ENCODE data around the gene AGPAT4.
"Not testable (repeated sequence)": the region's sequence is repeated elsewhere in the genome, so short reads cannot be mapped to it uniquely, and the experiment has no call there.

AGPAT4 gene

DNA sequence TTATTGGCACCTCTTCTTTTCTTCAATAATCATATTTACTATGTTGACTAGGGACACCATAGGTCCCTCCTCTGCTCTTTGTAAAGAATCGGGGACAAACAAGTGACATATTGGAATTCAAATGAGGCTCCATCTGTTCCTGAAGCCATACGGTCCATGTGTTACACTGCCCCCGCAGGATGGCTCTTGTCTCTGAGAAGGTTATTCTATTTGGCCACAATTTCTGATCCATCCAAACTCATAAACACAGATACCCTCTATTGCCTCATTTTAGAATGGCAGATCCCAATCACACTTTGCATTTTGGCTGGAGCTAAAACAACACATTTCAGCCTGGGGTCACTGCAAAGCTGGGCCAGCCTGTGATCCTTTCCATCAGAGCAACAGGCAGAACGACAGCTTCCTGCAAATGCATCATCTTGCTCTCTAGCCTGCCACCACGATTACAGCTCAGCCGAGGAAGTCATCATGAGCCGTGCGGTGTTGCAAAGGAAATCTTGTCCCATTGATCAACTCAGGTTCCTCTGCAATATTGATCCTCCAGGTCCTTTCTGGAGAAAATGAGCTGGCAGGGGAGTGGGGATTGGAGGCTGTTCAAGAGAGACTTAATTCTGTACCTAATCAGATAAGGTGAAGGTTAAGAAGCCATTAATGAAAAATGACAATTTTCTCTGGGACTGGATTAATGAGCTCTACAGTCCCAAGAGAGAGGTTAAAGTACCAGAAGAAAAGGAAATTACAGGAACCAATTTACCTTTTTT, 73.1 kb downstream of the AGPAT4 start:
- no peak for DNase-seq (ENCODE audit: low read depth in 3 of 3)

DNA sequence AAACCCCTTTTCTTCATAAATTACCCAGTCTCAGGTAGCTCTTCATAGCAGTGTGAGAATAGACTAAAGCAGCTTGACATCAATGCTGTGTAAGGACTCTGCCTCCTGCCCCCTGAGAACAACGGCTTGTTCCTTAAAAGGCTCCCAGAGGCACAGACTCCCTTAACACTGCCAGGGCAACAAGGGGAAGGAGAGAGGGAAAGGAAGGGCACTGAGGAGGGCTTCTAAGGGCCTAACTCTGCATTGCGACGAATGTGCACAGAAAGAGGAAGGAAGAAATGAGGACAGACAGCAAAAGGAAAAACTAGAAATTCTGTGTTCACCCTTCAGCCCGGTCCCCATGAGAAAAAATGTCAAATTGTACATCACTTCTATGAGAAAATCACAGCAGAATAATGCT, 74.0 kb downstream of the AGPAT4 start:
- DNase-seq (ENCODE audit: low read depth in 3 of 3): no peak

DNA sequence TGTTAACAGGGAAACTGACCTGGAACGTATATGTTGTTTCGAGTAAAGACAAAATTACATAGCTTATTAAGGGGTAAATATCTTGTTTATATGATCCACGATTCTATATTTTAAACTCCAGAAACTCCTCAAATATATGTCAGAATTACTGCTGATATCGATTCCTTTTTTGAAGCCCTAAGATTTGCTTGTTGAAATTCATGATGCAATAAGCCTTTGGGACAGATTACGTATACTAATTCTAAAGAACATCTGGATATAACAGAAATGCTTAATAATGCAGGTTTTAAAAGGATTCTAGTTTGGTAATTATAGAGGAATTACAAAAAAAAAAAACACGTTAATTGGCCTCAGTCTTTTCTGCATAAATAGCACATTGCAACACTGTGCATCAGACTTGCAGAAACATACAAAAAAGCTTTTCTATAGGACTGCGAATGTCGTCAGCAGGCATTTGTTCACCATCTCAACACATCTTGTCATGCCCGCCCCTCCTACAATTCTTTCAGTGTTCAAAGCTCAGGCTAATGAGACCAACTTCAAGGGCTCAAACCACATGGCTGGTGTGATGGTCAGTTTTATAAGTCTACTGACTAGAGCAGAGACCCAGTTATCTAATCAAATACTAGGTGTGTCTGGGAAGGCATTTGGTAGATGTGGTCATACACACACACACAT, 74.9 kb downstream of the AGPAT4 start:
- DNase-seq (ENCODE audit: low read depth in 3 of 3): no peak

DNA sequence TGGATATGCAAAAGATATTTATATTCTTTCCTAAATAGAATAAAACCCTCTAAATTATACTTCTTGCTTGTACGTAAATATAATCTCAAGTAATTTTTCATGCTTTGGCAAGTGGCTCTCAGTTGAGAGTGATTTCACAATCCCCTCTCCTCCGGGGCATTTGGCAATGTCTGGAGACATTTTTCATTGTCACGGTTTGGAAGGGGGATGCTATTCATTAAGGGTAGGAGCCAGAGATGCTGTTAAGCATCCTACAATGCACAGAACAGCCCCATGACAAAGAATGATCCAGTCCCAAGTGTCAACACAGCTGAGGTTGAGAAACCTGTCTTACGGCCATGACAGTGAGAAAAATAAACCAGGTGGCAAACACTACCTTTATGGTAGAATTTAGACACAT, 75.7 kb downstream of the AGPAT4 start:
- DNase-seq (ENCODE audit: low read depth in 3 of 3): no peak

DNA sequence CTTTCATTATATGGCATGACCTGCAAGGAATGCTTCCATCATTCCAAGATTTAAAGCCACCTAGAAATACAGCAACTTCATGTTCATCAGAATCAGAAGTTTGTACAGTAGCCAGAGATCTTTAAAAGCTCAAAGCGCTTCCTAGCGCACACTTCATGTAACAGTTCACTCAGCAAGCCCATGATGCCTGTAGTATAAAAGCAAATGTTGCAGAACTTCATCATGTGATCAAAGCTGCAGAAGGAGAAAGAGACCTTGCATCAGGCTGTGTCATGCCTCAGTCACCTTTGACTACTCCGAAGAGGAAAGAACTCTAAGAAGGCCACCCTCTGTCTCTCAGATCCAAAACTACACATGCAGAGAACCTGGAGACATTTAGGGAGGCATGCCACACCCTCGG, 78.5 kb downstream of the AGPAT4 start:
- DNase-seq (ENCODE audit: low read depth in 3 of 3): no peak

DNA sequence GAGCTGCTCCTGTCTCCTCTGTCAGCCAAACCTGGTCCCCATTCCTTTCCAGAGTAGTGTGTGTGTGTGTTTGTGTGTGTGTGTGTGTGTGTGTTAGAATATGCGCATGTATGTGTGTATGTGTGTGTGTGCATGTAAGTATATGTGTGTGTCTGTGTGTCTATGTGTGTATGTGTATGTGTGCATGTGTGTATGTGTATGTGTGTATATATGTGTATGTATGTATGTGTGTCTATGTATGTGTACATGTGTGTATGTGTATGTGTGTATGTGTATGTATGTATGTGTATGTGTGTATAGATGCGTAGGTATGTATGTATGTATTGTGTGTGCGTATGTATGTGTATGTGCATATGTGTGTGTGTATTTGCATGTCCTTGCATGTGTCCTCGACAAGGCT, 79.5 kb downstream of the AGPAT4 start:
- no peak for DNase-seq (ENCODE audit: low read depth in 3 of 3)

DNA sequence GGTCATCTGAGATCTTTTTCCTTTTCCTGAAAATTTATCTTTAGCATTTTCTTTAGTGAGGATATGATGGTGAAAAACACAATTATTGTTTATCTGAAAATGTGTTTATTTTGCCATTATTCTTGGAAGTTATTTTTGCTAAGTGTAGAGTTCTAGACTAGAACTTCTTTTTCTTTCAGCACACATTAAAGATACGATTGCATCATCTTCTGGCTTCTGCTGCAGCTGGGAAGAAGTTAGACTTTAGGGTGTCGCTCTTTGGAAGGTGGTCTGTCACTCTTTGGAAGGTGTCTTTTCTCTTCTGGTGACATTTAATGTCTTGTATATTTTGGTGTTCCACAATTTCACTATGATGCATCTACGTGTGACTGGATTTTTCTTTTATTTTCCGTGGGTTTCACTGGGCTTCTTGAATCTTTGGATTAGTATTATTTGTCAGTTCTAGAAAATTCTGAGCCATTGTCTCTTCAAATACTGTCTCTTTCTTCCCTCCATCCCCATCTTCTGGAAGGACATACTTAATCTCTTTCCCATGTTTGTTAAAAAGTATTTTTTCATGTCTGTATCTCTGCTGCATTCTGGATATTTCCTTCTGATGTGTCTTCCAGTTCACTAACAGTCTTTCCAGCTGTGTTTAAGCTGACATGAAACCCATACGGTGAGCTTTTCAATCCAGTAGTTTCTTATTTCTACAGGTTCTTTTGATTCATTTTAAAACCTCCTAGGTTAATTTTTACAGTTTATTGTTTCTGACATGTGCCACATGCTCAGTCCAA, 81.0 kb downstream of the AGPAT4 start:
- DNase-seq (ENCODE audit: low read depth in 3 of 3): no peak

DNA sequence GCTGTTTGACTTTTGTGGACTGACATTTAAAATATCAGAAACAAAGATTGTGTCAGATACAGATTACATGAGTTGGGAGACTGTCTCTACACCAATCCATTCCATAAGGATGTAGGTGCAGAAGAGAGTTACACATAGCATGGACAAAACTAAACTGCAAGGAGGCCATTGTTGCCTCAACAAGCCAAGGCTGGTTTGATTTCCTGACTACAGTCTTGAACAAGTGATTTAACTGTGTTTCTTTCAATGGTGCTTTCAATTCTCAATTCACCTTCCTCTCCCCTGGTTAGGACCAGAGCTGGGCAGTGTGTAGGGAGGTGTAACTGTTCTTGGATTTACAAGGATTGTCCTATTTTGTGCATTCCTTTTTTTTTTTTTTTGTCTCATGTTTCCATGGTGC, 82.2 kb downstream of the AGPAT4 start:
- no peak for DNase-seq (ENCODE audit: low read depth in 3 of 3)

DNA sequence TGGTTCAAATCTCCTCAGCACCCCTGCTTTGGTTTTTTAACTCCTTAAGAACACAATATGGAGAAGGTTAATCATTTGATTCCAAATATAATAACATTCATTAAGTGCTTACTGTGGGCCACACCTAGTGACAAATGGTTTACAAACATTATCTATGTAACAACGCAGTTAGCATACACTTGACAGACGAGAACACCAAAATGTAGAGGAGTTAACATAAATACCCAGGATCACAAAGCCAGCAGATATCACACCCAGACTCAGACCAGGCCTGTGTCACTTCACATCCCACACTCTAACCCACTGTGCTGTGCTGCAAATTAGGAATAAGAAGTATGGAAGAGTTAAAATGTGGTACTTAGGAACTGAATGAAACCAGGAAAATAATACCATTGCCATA, 82.9 kb downstream of the AGPAT4 start:
- DNase-seq (ENCODE audit: low read depth in 3 of 3): no peak

DNA sequence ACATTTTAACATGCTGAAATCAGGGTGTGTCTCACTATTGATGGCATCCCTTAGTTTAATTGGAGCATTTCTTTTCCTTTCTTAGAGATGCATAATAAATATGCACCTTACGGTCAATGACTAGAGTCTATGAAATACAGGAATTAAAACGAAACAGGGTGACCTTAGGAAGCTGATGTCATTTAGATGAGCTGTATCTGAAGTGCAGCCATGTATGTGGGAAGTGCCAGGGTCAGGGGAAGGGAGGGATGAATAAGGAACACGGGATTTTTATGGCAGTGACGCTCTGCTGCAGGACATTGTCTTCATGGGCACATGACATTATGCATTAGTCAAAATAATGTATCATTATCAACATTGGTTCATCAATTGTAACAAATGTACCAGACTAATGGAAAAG, 84.0 kb downstream of the AGPAT4 start:
- no peak for DNase-seq (ENCODE audit: low read depth in 3 of 3)

DNA sequence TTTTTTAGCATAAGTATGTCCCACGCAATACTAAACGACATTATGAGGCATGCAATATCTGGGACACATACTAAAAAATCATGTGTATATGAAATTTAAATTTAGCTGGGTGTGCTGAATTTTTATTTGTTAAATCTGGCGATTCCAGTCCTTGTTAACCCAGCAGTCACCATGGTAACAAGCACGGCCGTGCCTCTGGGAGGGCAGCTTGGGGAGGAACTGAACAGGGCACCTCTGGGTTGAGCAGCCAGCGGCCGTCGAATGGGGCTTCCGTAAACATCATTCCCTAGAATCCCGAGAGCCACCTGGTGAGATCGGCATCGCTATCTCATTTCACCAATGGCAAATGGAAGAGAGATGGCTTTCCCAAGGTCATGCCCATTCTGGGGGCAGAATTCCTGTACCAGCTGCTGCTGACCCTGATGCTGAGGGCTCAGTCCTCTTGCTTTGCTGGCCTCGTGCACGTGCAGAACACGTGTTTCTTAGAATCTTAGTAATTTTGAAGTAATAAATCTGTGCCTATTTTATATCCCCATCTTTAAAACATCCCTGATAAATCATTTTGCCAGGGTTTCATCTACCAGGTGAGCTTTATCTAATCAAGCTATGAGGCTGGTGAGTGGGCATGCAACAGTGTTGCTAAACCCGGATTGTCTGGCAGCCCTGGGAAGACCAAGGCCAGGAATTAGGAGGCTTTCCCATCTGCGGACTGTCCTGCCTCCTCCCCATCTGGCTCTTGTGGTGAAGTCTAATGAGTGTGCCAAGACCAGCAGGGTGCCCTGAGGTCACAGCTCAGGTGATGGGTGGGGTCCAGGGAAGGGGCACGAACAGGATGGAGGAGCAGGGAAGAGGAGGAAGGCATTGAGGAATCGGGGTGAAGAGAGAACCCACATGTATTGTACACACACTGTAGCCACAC, 85.1 kb downstream of the AGPAT4 start:
- no peak for DNase-seq (ENCODE audit: low read depth in 3 of 3)

DNA sequence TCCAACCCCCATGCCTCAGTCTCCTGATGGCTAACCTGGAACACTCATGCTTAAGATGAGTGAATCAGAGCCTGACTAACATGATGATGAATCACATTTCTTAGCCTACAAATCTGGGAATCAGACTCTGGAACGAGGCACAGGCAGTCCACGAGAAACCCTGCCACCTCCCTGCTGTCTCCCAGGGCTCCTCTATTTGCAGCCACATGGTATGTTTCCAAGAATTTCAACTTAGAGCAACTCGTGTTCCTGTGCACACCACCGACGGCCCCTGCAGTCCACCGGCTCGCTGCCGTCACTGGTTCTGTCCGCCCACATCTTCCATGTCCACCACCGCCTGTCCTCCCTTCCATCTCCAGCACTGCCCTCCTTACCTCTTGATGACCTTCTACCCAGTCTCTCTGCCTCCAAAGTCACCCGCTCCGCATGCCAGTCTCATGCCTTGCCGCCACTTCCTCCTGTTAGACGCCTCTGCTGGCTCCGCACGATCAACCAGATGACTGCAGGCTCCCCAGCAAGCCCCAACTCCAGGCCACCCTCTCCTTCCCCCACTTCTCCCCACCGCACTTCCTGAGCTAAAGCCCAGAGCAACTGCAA, 87.6 kb downstream of the AGPAT4 start:
- no peak for DNase-seq (ENCODE audit: low read depth in 3 of 3)

DNA sequence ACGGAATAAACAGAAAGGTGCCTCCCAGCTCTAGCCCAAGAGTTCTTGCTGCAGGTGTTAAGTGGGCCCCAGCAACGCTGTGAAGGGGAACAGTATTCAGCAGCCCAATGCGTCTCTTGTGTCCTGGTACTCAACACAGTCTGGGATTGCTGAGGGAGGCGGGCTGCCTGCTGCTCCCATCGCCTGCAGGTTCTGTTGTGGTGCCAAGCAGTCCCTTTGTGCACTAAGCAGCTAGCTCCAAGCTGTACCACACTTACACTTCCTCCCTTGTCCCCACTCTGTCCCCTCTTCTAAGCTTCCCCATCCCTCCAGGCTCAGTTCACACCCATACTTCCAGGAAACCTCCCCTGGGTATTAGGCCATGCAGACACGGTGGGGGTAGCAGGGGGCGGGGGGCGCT, 92.7 kb downstream of the AGPAT4 start:
- DNase-seq (ENCODE audit: low read depth in 3 of 3): no peak

DNA sequence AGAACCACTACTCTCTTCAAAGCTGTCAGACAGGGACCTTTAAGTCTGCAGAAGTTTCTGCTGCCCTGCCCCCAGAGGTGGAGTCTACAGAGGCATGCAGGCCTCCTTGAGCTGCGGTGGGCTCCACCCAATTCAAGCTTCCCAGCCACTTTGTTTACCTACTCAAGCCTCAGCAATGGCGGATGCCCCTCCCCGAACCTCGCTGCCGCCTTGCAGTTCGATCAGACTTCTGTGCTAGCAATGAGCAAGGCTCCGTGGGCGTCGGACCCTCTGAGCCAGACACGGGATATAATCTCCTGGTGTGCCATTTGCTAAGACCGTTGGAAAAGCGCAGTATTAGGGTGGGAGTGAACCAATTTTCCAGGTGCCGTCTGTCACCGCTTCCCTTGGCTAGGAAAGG, 95.7 kb downstream of the AGPAT4 start:
- not testable (repeated sequence) for DNase-seq (ENCODE audit: low read depth in 3 of 3)

DNA sequence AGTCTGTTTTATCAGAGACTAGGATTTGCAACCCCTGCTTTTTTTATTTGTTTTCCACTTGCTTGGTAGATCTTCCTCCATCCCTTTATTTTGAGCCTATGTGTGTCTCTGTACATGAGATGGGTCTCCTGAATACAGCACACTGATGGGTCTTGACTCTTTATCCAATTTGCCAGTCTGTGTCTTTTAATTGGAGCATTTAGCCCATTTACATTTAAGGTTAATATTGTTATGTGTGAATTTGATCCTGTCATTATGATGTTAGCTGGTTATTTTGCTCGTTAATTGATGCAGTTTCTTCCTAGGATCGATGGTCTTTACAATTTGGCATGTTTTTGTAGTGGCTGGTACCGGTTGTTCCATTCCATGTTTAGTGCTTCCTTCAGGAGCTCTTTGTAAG, 97.4 kb downstream of the AGPAT4 start:
- not testable (repeated sequence) for DNase-seq (ENCODE audit: low read depth in 3 of 3)

DNA sequence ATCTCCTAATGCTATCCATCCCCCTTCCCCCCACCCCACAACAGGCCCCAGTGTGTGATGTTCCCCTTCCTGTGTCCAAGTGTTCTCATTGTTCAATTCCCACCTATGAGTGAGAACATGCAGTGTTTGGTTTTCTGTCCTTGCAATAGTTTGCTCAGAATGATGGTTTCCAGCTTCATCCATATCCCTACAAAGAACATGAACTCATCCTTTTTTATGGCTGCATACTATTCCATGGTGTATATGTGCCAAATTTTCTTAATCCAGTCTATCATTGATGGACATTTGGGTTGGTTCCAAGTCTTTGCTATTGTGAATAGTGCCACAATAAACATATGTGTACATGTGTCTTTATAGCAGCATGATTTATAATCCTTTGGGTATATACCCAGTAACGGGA, 101.1 kb downstream of the AGPAT4 start:
- DNase-seq (ENCODE audit: low read depth in 3 of 3): not testable (repeated sequence)

DNA sequence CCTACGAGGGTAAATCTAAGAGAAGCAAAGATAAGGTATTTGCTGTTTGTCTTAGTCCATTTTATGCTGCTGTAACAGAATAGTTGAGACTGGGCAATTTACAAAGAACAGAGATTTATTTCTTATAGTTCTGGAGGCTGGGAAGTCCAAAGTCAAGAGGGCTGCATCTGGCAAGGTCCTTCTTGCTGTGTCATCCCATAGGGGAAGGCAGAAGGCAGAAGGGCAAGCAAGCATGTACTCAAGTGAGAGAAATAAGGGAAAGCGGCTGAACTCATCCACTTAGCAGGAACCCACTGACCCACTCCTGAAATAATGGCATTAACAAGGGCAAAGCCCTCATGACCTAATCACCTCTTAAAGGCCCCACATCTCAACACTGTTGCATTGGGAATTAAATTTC, 102.7 kb downstream of the AGPAT4 start:
- no peak for DNase-seq (ENCODE audit: low read depth in 3 of 3)

DNA sequence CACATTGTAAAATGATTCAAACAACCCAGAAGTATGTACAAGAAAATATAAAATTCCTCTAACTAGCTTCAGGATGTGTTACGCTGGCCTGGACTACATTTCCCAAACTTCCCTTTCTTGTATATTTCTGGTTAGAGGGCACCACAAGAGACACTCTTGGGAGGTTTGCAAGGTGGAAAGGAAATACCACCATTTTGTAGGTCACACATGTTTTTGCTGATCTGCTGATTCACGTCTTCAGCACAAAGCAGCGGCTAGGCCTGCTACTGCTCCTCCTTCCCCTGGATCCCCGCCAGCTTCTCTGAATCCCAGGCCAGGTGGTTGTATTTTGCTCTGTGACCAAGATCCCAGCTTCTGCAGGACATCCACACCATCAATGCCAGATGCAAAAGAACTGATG, 104.2 kb downstream of the AGPAT4 start:
- no peak for DNase-seq (ENCODE audit: low read depth in 3 of 3)

DNA sequence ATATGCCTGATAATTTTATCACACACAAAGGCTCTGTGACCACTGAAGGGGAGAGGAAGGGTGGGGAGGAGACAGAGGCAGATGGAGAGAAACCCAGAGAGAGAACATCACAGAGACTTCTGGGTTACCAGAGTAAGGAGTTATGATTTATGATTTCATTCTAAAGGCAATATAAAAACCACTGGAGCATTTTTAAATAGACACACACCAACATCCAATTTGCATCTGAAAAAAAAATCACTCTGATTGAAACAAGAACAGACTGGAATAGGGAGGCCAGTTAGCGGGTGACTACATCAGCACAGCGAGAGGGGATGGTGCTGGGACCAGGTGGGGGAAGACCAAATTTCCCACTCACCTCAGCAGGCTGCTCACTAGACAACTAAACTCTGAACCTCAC, 104.8 kb downstream of the AGPAT4 start:
- no peak for DNase-seq (ENCODE audit: low read depth in 3 of 3)

DNA sequence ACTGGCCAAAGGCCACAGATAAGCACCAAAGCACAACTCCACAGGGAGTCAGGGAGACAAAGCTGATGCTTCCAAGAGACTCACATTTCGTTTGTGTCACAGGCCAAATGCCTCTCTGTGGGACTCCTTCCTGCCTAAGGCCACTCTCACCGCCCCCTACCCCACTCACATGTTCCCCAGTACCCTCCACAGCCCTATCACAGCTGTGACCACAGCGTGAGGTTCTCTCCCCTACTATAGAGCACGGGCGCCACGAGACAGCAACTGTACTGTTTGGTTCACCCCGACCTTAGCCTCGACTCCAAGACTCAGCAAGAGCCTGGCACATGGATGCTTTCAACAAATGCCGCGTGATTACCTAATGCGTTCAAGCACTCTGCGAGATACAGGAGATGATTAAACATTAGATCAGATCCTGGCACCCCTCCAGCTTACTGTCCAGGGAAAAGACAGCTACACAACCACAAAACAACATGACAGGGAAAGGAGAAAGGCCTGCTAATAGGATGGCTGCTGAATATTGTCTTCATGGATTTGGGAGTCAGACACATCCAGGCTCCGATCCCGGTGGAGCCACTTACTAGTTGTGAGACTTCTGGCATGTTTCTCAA, 105.5 kb downstream of the AGPAT4 start:
- no peak for DNase-seq (ENCODE audit: low read depth in 3 of 3)

DNA sequence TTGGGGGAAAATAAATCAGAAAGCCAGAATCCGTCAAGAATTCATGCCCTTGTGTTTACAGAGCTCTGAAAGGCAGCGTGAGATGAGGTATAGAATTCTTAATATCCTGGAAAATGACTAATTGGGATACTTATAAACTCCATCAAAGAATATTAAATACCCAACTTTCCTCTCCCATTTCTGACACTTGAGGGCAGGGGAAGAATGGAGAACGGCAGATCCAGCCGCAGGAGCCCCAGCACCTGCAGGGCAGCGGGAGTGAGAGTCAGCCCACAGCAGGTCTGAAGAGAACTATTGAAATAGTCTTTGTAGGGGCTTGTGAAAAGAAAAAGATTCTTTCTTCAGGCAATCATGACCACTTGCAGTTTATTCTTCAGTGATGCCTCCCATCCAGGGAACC, 107.2 kb downstream of the AGPAT4 start:
- no peak for DNase-seq (ENCODE audit: low read depth in 3 of 3)

Data from stimulated activated CD4-positive, alpha-beta T cell treated with anti-CD3 and anti-CD28 coated beads, TNF-alpha, amount 100 ng/mL, for 4 hours (primary cell).